ENCODE data around the gene PHTF2.

Gene PHTF2

DNA sequence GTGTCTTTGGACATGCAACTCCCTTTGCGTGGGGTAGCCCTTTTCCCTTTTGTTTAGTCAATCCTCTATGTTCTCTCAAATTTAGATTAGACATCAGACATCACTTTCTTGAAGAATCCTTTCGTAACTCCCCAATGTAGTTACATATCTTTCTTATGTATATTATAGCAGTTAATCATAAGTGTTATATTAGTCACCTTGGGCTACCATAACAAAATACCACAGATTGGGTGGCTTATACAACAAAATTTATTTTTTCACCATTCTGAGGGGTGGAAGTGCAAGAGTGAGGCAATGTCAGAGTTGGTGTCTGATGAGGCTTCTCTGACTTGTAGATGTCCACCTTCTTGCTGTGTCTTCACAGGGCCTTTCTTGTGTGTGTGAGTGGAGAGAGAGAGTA, 105.7 kb downstream of the PHTF2 start:
- DNase-seq (ENCODE audit: insufficient read length, low spot score) (no peak), FAIRE-seq (no peak)
- no peak for TF ChIP-seq SPI1 (IDR thresholded peaks at IDR 0.05; ENCODE audit: low read depth, low read length)
- TF ChIP-seq POU2F2 (IDR thresholded peaks at IDR 0.05; ENCODE audit: low read depth, low read length): no peak
- TF ChIP-seq POLR2A (IDR thresholded peaks at IDR 0.05; ENCODE audit: low read depth, low read length): no peak
- TF ChIP-seq PAX5 (IDR thresholded peaks at IDR 0.05; ENCODE audit: insufficient read depth, low read length, severe bottlenecking): no peak
- no peak for TF ChIP-seq TAF1 (IDR thresholded peaks at IDR 0.05; ENCODE audit: low read depth, low read length)
- no peak for TF ChIP-seq POLR2AphosphoS5 (IDR thresholded peaks at IDR 0.05; ENCODE audit: low read depth, low read length)

DNA sequence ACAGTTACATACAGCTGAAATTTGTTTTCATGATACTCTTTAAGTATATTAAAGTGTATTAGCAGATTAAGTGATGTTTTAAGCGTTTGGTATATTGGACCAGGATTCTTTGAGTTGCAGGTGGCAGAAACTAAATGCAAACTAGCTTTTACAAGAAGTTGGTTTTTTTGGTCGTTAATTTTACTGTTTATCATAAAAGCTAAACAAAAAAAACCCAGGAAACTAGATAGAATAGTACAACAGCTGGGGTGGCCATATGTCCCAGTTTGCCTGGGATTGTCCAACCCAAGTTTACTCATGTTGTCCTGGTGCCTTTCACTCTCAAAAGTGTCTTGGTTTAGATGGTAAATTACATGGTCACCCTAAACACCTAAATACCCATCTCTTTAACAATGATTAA, 108.7 kb downstream of the PHTF2 start:
- FAIRE-seq (peak; percentile 43), DNase-seq (ENCODE audit: insufficient read length, low spot score) (no peak)

DNA sequence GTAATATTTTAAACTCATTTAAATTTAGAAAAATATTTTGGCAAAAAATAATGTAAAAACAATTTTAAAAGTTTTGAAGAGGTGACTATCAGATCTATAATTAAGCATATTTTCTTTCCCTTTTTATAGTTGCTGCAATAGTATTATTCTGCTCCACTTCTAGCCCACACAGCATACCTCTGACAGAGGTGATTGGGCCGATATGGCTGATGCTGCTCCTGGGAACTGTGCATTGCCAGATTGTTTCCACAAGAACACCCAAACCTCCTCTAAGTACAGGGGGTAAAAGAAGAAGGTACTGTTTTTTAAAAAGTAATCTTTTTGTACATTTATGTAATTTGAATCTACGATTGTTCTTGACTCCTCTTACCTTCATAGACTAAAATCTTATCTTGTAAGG, 110.1 kb downstream of the PHTF2 start:
- no peak for DNase-seq (ENCODE audit: insufficient read length, low spot score)
- TF ChIP-seq POU2F2 (IDR thresholded peaks at IDR 0.05; ENCODE audit: low read depth, low read length): no peak
- no peak for FAIRE-seq

More for the DNA sequence above, 108.7 kb downstream of the PHTF2 start:
- TF ChIP-seq PAX5 (IDR thresholded peaks at IDR 0.05; ENCODE audit: insufficient read depth, low read length, severe bottlenecking): no peak
- no peak for TF ChIP-seq POLR2AphosphoS5 (IDR thresholded peaks at IDR 0.05; ENCODE audit: low read depth, low read length)
- TF ChIP-seq SPI1 (IDR thresholded peaks at IDR 0.05; ENCODE audit: low read depth, low read length): no peak
- no peak for TF ChIP-seq TAF1 (IDR thresholded peaks at IDR 0.05; ENCODE audit: low read depth, low read length)
- no peak for TF ChIP-seq POU2F2 (IDR thresholded peaks at IDR 0.05; ENCODE audit: low read depth, low read length)
- no peak for TF ChIP-seq POLR2A (IDR thresholded peaks at IDR 0.05; ENCODE audit: low read depth, low read length)

DNA sequence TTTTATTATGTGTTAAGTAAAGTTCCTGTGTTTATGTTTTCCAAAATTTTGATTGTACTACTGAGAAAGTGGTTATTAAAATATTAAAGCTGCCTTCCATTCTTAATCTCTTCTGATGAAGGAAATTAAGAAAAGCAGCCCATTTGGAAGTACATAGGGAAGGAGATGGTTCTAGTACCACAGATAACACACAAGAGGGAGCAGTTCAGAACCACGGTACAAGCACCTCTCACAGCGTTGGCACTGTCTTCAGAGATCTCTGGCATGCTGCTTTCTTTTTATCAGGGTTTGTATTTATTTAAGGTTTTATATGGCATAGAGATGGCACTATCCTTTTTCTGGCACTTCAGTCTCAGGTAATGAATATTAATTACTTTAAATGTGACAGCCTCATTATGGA, 111.6 kb downstream of the PHTF2 start:
- TF ChIP-seq SPI1 (IDR thresholded peaks at IDR 0.05; ENCODE audit: low read depth, low read length): no peak
- no peak for TF ChIP-seq TAF1 (IDR thresholded peaks at IDR 0.05; ENCODE audit: low read depth, low read length)
- TF ChIP-seq POU2F2 (IDR thresholded peaks at IDR 0.05; ENCODE audit: low read depth, low read length): no peak
- TF ChIP-seq POLR2A (IDR thresholded peaks at IDR 0.05; ENCODE audit: low read depth, low read length): no peak
- TF ChIP-seq PAX5 (IDR thresholded peaks at IDR 0.05; ENCODE audit: insufficient read depth, low read length, severe bottlenecking): no peak
- no peak for TF ChIP-seq POLR2AphosphoS5 (IDR thresholded peaks at IDR 0.05; ENCODE audit: low read depth, low read length)
- peak; percentile 66 for FAIRE-seq
- DNase-seq (ENCODE audit: insufficient read length, low spot score): no peak

DNA sequence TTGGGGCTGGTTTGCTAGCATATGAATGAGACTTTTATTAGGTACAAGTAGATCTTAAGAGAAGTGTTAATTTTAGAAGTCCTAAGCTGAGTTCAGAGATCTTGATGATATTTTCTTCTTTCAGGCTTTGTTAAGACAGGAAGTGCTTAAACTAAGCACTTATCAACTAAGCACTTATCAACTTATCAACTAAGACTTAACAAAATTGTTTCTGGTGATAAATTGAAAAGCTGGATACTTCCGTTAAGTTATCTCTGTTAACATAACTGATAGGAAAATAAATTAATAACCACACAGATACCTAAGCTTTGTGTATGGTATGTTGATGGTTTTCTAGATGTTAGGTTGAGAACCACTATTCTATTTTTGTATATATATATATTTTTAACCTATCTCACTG, 113.7 kb downstream of the PHTF2 start:
- DNase-seq (ENCODE audit: insufficient read length, low spot score): no peak
- TF ChIP-seq POU2F2 (IDR thresholded peaks at IDR 0.05; ENCODE audit: low read depth, low read length): no peak
- TF ChIP-seq POLR2A (IDR thresholded peaks at IDR 0.05; ENCODE audit: low read depth, low read length): no peak
- no peak for TF ChIP-seq PAX5 (IDR thresholded peaks at IDR 0.05; ENCODE audit: insufficient read depth, low read length, severe bottlenecking)
- TF ChIP-seq POLR2AphosphoS5 (IDR thresholded peaks at IDR 0.05; ENCODE audit: low read depth, low read length): no peak
- no peak for TF ChIP-seq SPI1 (IDR thresholded peaks at IDR 0.05; ENCODE audit: low read depth, low read length)
- TF ChIP-seq TAF1 (IDR thresholded peaks at IDR 0.05; ENCODE audit: low read depth, low read length): no peak
- peak; percentile 54 for FAIRE-seq

DNA sequence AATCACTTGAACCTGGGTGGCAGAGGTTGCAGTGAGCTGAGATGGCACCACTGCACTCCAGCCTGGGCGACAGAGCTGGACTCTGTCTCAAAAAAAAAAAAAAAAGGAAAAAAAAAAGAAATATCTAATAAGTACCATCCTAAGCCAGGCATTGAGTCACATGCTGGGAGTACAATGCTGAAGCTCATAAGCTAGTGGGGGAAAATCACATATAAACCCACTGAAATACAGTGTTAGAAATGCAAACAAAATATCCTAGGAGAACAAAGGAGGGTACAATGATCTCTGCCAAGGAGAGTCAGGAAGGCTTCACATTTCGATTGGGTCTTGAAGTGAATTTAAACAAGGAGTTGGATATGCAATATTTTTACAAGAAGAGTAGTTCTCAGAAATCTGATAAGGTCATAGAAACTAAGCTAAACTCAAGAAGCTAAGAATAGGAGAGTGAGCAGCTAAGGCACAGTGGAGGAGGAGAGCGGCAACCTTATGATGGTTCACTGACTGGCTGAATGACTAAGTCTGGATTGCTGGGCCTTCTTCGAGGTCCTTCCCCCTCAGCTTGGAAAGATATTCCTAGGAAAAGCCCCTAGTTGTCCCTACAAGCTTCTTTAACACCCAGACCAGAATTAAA, 115.5 kb downstream of the PHTF2 start:
- no peak for DNase-seq (ENCODE audit: insufficient read length, low spot score)
- no peak for FAIRE-seq
- no peak for TF ChIP-seq POLR2A (IDR thresholded peaks at IDR 0.05; ENCODE audit: low read depth, low read length)

DNA sequence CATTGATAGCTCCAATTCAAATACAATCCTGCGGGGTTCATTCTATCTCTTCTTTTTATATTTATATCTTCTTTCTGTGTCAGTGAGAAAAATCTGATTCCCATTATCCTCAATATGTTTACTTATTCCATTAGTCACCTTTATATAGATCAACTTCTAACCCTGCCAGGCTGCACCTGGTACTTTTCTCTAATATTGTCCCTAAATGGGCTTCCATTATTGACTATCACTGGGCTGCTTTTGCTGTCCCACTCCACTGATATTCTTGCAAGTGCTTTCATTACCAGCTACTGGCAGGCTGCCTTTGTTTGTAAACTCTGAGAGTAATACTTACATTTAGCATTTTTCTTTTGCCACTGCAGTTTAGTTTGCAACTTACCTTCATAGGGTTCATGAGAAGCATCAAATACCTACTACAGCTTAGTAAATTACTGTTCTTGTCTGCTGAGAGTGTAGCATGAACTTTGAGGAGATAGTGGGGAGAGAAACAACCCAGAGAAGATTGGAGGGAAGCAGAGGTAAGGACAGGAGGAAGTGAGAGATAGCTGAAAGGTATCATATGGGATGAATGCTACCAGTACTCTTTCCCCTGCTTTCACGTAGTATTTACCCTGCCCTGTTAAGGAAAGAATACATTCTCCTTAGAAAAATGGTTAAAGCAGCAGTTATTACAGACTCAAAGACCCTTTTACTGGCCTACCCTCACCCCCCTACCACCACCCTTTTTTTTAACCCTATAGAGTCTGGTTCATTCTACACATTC, 119.1 kb downstream of the PHTF2 start:
- FAIRE-seq: peak; percentile 77
- no peak for DNase-seq (ENCODE audit: insufficient read length, low spot score)
- TF ChIP-seq SPI1 (IDR thresholded peaks at IDR 0.05; ENCODE audit: low read depth, low read length): peak; percentile 75
- TF ChIP-seq POU2F2 (IDR thresholded peaks at IDR 0.05; ENCODE audit: low read depth, low read length): no peak

DNA sequence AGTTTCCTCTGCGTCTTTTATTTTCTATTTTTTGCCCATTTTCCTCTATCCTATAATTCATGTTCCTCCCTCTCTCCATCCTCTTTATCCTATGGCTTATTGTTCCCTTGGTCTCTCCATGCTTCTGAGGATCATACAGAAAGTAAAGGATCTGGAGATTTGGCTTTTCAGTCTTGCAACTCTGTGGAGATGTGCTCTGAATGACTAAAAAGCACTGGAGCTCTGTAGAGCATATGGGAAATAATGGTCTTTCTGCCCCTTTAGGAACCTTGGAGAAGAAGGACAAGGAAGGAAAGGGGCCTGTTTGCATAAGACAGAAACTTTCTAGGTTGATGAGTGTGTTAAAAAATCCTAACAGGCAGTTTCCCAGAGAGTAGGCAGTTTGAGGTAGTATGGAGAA, 120.1 kb downstream of the PHTF2 start:
- no peak for FAIRE-seq
- DNase-seq (ENCODE audit: insufficient read length, low spot score): no peak
- TF ChIP-seq TAF1 (IDR thresholded peaks at IDR 0.05; ENCODE audit: low read depth, low read length) (no peak), POLR2AphosphoS5 (IDR thresholded peaks at IDR 0.05; ENCODE audit: low read depth, low read length) (no peak)

DNA sequence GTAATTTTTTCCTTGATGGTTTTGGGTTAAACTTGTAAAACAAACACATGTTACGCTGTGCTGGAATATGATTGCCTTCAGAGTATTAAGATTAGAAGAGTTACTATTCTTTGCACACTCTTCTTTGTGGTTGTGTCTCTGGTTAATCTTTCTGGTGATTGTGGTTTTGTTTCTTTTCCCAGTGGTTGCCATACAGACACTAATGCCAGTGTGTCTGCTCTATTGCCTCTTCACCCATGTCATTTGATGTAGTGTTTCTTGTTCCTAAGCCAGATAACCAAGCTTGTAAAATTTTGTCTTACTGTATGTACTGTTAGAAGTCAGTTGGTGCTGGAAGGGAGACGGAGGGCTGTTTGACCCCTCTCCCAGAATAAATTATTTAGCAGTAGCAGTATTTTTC, 124.8 kb downstream of the PHTF2 start:
- FAIRE-seq (peak; percentile 51), DNase-seq (ENCODE audit: insufficient read length, low spot score) (no peak)
- no peak for TF ChIP-seq POU2F2 (IDR thresholded peaks at IDR 0.05; ENCODE audit: low read depth, low read length)
- no peak for TF ChIP-seq POLR2AphosphoS5 (IDR thresholded peaks at IDR 0.05; ENCODE audit: low read depth, low read length)
- TF ChIP-seq TAF1 (IDR thresholded peaks at IDR 0.05; ENCODE audit: low read depth, low read length): no peak
- no peak for TF ChIP-seq SPI1 (IDR thresholded peaks at IDR 0.05; ENCODE audit: low read depth, low read length)
- no peak for TF ChIP-seq PAX5 (IDR thresholded peaks at IDR 0.05; ENCODE audit: insufficient read depth, low read length, severe bottlenecking)
- no peak for TF ChIP-seq POLR2A (IDR thresholded peaks at IDR 0.05; ENCODE audit: low read depth, low read length)

DNA sequence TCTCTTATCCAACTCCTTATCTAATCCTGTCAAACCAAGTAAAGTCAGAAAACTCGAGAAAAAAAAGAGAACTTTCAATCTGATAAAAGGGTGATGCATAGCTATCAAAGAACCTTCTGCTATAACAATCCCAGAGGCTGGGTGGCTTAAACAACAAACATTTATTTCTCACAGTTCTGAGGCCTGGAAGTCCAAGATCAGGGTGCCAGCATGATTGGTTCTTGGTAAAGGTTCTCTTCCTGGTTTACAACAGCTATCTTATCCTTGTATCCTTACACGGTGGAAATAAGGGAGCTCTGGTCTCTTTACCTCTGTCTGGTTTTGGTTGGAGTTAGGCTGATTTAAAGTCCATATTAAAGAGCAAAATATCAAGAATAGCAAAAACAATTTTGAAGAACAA, 131.9 kb downstream of the PHTF2 start:
- no peak for DNase-seq (ENCODE audit: insufficient read length, low spot score)
- TF ChIP-seq POLR2A (IDR thresholded peaks at IDR 0.05; ENCODE audit: low read depth, low read length): no peak
- no peak for TF ChIP-seq SPI1 (IDR thresholded peaks at IDR 0.05; ENCODE audit: low read depth, low read length)
- TF ChIP-seq TAF1 (IDR thresholded peaks at IDR 0.05; ENCODE audit: low read depth, low read length): no peak
- no peak for TF ChIP-seq POLR2AphosphoS5 (IDR thresholded peaks at IDR 0.05; ENCODE audit: low read depth, low read length)
- no peak for TF ChIP-seq PAX5 (IDR thresholded peaks at IDR 0.05; ENCODE audit: insufficient read depth, low read length, severe bottlenecking)
- TF ChIP-seq POU2F2 (IDR thresholded peaks at IDR 0.05; ENCODE audit: low read depth, low read length): no peak
- no peak for FAIRE-seq

Measured in GM12891 (cell line).